ENCODE results near the gene TTC31.
A peak's percentile ranks its signal among the peaks of the same experiment; 100 is the strongest.

The TTC31 gene

GRCh38 chr2:74524955-74525716 lies 42.3 kb downstream of the TTC31 start:
- Histone ChIP-seq H4K20me1 (ENCODE audit: insufficient read depth, low read length) (no peaks in the 10 kb centered on the region), H3K9ac (ENCODE audit: low read length) (no peak overlapping the region), H3K27ac (ENCODE audit: low read length) (no peak overlapping the region), H3K36me3 (replicated peaks; ENCODE audit: insufficient read depth, low read length) (peaks cover 11% of the 10 kb centered on the region), H3K4me2 (ENCODE audit: low read depth, low read length) (no peak overlapping the region), H2AFZ (ENCODE audit: low read length) (no peak overlapping the region), H3K9me2 (replicated peaks; ENCODE audit: insufficient read depth, low read length) (no peaks in the 10 kb centered on the region), H3K4me3 (ENCODE audit: low read length) (no peak overlapping the region), H3F3A (ENCODE audit: insufficient read depth, low read length) (peaks cover 13% of the 10 kb centered on the region; the same call in 1 of the 2 replicates), H3K9me3 (replicated peaks; ENCODE audit: insufficient read depth, low read length) (no peaks in the 10 kb centered on the region), H3K27me3 (replicated peaks; ENCODE audit: insufficient read depth, low read length) (peaks cover 13% of the 10 kb centered on the region), H3K79me2 (ENCODE audit: low read length) (peaks cover 29% of the 10 kb centered on the region), H3K4me1 (ENCODE audit: low read length) (peaks cover 8% of the 10 kb centered on the region)
- TF ChIP-seq CTCF (IDR thresholded peaks at IDR 0.05; ENCODE audit: low read length) (no peak), EZH2 (optimal IDR thresholded peaks at IDR 0.05; ENCODE audit: low read depth, low read length) (no peak), EZH2phosphoT487 (IDR thresholded peaks at IDR 0.05; ENCODE audit: low read length) (no peak)
- no peak for DNase-seq

- no peak within 1 kb of the TSS for H3K27ac ChIP-seq (ENCODE audit: low read length)
- no peak within 1 kb of the TSS for H3K4me3 ChIP-seq (ENCODE audit: low read length)
- 0 out of 2 replicates have a peak, but pooled peaks cover 10% of the 10 kb centered on the region for H3K27me3 ChIP-seq (replicated peaks; ENCODE audit: insufficient read depth, low read length)
- no peak for TF ChIP-seq EZH2phosphoT487 (IDR thresholded peaks at IDR 0.05; ENCODE audit: low read length)
- no peak for TF ChIP-seq CTCF (IDR thresholded peaks at IDR 0.05; ENCODE audit: low read length)
- TF ChIP-seq EZH2 (optimal IDR thresholded peaks at IDR 0.05; ENCODE audit: low read depth, low read length): no peak
- no peaks in the 10 kb centered on the region for H3K9me3 ChIP-seq (replicated peaks; ENCODE audit: insufficient read depth, low read length)
- H3K4me2 ChIP-seq (ENCODE audit: low read depth, low read length): no peak within 1 kb of the TSS
- peaks cover 36% of the 10 kb centered on the region for H3K79me2 ChIP-seq (ENCODE audit: low read length)
- H3K36me3 ChIP-seq (replicated peaks; ENCODE audit: insufficient read depth, low read length): peaks cover 11% of the 10 kb centered on the region
- H3F3A ChIP-seq (ENCODE audit: insufficient read depth, low read length): peaks cover 15% of the 10 kb centered on the region; the same call in 1 of the 2 replicates
- H3K4me1 ChIP-seq (ENCODE audit: low read length): peaks cover 14% of the 10 kb centered on the region
- DNase-seq: peak; percentile 34
- no peak within 1 kb of the TSS for H2AFZ ChIP-seq (ENCODE audit: low read length)
- no peaks in the 10 kb centered on the region for H3K9me2 ChIP-seq (replicated peaks; ENCODE audit: insufficient read depth, low read length)
- H4K20me1 ChIP-seq (ENCODE audit: insufficient read depth, low read length): no peaks in the 10 kb centered on the region
- no peak within 1 kb of the TSS for H3K9ac ChIP-seq (ENCODE audit: low read length)
Observed at GRCh38 chr2:74525717-74526648, 43.1 kb downstream of the TTC31 start, which contains the start of gene DQX1. TSS of gene DQX1 (minus strand) at chr2:74526231. CDS start at chr2:74525729, 502 bp downstream.

- H4K20me1 ChIP-seq (ENCODE audit: insufficient read depth, low read length): no peaks in the 10 kb centered on the region
- TF ChIP-seq EZH2 (optimal IDR thresholded peaks at IDR 0.05; ENCODE audit: low read depth, low read length) (no peak), CTCF (IDR thresholded peaks at IDR 0.05; ENCODE audit: low read length) (no peak), EZH2phosphoT487 (IDR thresholded peaks at IDR 0.05; ENCODE audit: low read length) (no peak)
- 0 out of 2 replicates have a peak, but pooled peaks cover 9% of the 10 kb centered on the region for H3K27me3 ChIP-seq (replicated peaks; ENCODE audit: insufficient read depth, low read length)
- H3K9ac ChIP-seq (ENCODE audit: low read length): no peak overlapping the region
- no peak overlapping the region for H2AFZ ChIP-seq (ENCODE audit: low read length)
- H3K4me3 ChIP-seq (ENCODE audit: low read length): no peak overlapping the region
- H3K9me2 ChIP-seq (replicated peaks; ENCODE audit: insufficient read depth, low read length): no peaks in the 10 kb centered on the region
- H3K4me2 ChIP-seq (ENCODE audit: low read depth, low read length): no peak overlapping the region
- H3K9me3 ChIP-seq (replicated peaks; ENCODE audit: insufficient read depth, low read length): no peaks in the 10 kb centered on the region
- H3K36me3 ChIP-seq (replicated peaks; ENCODE audit: insufficient read depth, low read length): peaks cover 11% of the 10 kb centered on the region
- H3K79me2 ChIP-seq (ENCODE audit: low read length): peaks cover 42% of the 10 kb centered on the region
- peaks cover 14% of the 10 kb centered on the region for H3K4me1 ChIP-seq (ENCODE audit: low read length)
- peaks cover 15% of the 10 kb centered on the region; the same call in 1 of the 2 replicates for H3F3A ChIP-seq (ENCODE audit: insufficient read depth, low read length)
- no peak for DNase-seq
- no peak overlapping the region for H3K27ac ChIP-seq (ENCODE audit: low read length)
Observed at GRCh38 chr2:74526649-74527230, 43.9 kb downstream of the TTC31 start.

All from MM.1S (cell line).